Fibroblast of pulmonary artery (primary cell): ENCODE measurements around the gene TRPV4.

Source experiments
- DNase-seq: peaks from one replicate; pipeline ENCODE4 v3.0.0-alpha.2; 2010; ENCODE audit warnings: low read depth
- H3K4me3 ChIP-seq: replicated peaks from 2 replicates; pipeline ENCODE4 v1.5.1; 2011; ENCODE audit warnings: low read depth, mild to moderate bottlenecking, control low read depth, low read length, moderate library complexity
- CTCF ChIP-seq: IDR thresholded peaks from 2 replicates; pipeline ENCODE4 v1.5.1; 2011; ENCODE audit warnings: mild to moderate bottlenecking, control low read depth, low read length, inconsistent platforms; ENCODE audit errors: missing control alignments

TRPV4 gene

GRCh38 chr12:109815757-109816617, 17.2 kb downstream of the TRPV4 start:
- no peak overlapping the region for H3K4me3 ChIP-seq
- DNase-seq, result no peak
- no peak for TF ChIP-seq CTCF

DNA sequence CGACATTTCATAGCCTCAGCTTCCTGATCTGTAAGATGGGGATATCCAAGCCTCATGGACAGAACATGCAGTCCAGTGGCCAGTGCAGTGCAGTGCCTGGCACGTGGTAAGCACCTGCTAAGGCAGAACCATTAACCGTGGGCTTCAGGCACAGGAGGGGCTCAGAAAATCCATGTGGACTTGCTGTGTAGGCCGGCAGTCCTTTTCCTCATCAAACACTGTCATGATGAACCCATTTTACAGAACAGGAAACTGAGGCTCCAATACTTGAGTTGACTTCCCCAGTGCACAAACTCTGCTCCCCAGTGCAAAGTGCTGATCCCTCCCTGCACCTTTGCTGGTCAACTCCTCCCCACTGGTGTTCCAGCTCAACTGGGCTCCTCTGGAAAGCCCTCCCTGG, 18.0 kb downstream of the TRPV4 start:
- no peak overlapping the region for H3K4me3 ChIP-seq
- DNase-seq, result no peak
- TF ChIP-seq CTCF, result no peak

DNA sequence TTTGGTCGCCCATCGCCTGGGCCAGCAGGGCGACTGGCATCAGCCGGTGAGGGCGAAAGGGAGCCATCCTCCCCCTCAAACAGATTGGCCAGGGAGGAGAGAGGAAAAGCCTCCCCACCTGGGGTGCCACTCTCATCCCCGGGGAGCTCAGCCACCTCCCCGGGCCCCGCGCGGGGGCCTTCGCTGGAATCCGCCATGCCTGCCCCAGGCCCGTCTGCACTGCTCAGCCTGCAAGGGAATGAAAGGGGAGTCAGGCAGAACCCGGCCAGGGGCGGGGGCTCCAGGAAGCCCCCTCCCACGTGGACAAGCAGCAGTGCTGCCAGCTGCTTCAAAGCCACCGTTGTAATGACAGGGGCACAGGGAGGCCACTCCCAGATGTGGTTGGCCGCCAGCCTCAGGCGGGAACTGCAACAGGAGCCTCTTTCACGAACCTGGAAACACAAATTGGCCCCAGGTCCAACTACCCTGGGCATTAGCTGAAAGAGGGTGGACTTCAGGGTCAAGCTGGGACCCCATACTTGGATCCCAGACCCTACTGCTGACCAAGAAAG, 18.5 kb downstream of the TRPV4 start:
- no peak overlapping the region for H3K4me3 ChIP-seq
- no peak for DNase-seq
- TF ChIP-seq CTCF, result no peak

DNA sequence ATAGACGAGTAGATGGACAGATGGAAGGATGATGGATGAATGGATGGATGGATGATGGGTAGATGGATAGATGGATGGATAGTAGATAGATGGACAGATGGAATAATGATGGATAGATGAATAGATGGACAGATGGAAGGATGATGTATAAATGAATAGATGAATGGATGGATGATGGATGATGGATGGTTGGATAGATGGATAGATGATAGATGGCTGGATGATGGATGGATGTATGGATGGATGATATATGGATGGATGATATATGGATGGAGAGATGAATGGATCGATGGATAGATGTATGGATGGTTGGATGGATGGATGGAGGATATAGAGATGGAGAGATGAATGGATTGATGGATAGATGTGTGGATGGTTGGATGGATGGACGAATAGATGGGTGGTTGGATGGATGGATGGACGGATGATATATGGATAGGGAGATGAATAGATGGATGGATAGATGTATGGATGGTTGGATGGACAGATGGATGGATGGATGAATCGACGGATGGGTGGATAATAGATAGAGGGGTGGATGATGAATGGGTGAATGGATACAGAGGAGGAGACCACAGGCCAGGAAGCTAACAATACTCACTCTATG, 19.3 kb downstream of the TRPV4 start:
- TF ChIP-seq CTCF, result no peak
- no peak for DNase-seq
- no peak overlapping the region for H3K4me3 ChIP-seq

DNA sequence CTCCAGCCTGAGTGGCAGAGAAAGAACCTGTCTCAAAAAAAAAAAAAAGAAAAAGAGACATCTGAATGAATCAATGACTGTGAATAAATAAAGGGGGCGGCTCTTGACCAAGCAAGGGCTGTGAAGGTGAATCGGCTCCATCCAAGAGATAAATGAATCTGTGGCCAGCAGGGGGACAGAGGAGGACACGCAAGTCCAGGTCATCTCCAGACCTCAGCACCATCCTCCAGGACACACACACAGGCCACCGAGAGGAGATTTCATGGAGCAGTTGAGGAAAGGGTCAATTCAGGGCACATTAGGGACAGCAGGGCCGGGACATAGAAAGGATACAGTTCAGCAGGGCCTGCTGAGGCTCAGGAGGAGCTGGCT, 21.6 kb downstream of the TRPV4 start:
- H3K4me3 ChIP-seq, result no peak overlapping the region
- DNase-seq, result no peak
- peak; percentile 10 for TF ChIP-seq CTCF

- TF ChIP-seq CTCF, result no peak
- DNase-seq, result no peak
- no peak overlapping the region for H3K4me3 ChIP-seq
These were observed 22.1 kb downstream of the TRPV4 start for GRCh38 chr12:109810954-109811623.
